A549 (cell line): ENCODE data around the gene DDX27. TPM values are rescaled to one million over a fixed set of nuclear protein-coding genes. Genes with fewer than 3 reads are reported as not detected.

Experiments used
- ATAC-seq, 2 experiments: fragments of 200-7000 bp in 1 of 2; fragments of >200 bp in 1 of 2; cut with Nextera tagmentation in 1 of 2; cut with Tn5 transposase in 1 of 2; 3 replicates each; pipeline versions ENCODE4 v1.8.0 to v1.9.1; 2018 to 2020; ENCODE audit warnings: mild to moderate bottlenecking in 1 of 2, moderate library complexity in 1 of 2
- CTCF ChIA-PET: fragments of 300-600 bp; sonication (Branson Sonifier 250); formaldehyde crosslinking; extraction: SDS; loops from one replicate; lab custom pipeline; 2021; ENCODE audit warnings: antibody characterized with exemption, inconsistent platforms; lab: Yijun Ruan, JAX
- POLR2A ChIA-PET: fragments of 350-600 bp; formaldehyde crosslinking; extraction: SDS; loops from one replicate; lab custom pipeline; 2021; ENCODE audit warnings: antibody characterized with exemption, inconsistent platforms; lab: Yijun Ruan, JAX
- DNase-seq, 2 experiments: peaks; one replicate each; pipeline versions ENCODE4 v3.0.0 to v3.0.0-alpha.2; 2011 to 2016; ENCODE audit warnings: low read depth in 1 of 2, low spot score in 1 of 2
- FAIRE-seq: peaks from 2 replicates; lab custom pipeline; 2011; peaks lifted over from hg19 to GRCh38; lab: Jason Lieb, UNC
- H3K27ac ChIP-seq, 2 experiments: fragments of >200 bp; sonication (Bioruptor Twin); formaldehyde crosslinking; 3 replicates each; pipeline ENCODE4 v1.5.1; 2016 to 2017
- H3K4me1 ChIP-seq: fragments of >200 bp; sonication (Bioruptor Twin); formaldehyde crosslinking; 3 replicates; pipeline ENCODE4 v1.6.1; 2016
- H3K4me2 ChIP-seq: fragments of >200 bp; sonication (Bioruptor Twin); formaldehyde crosslinking; 3 replicates; pipeline ENCODE4 v1.6.1; 2016
- H3K4me3 ChIP-seq: fragments of >200 bp; sonication (Bioruptor Twin); formaldehyde crosslinking; 3 replicates; pipeline ENCODE4 v1.5.1; 2016
- H3K9me3 ChIP-seq: fragments of >200 bp; sonication (Bioruptor Twin); formaldehyde crosslinking; 3 replicates; pipeline ENCODE4 v1.6.1; 2016
- BHLHE40 ChIP-seq: IDR thresholded peaks from 2 replicates; pipeline ENCODE4 v1.6.1; 2012; ENCODE audit warnings: low read depth, low read length, inconsistent platforms
- CBX2 ChIP-seq: fragments of 200-600 bp; sonication (generic); IDR thresholded peaks from 2 replicates; pipeline ENCODE4 v1.6.1; 2016; ENCODE audit warnings: low read depth, mild to moderate bottlenecking, borderline replicate concordance
- CEBPB ChIP-seq, 2 experiments: fragments of >200 bp in 1 of 2; sonication (Bioruptor Twin) in 1 of 2; formaldehyde crosslinking in 1 of 2; IDR thresholded peaks; 2 replicates each; pipeline ENCODE4 v1.6.1; 2012 to 2016
- CHD4 ChIP-seq: fragments of 200-600 bp; sonication (generic); IDR thresholded peaks from 2 replicates; pipeline ENCODE4 v1.6.1; 2016; ENCODE audit warnings: antibody characterized with exemption, mild to moderate bottlenecking, borderline replicate concordance
- E2F6 ChIP-seq: IDR thresholded peaks from 2 replicates; pipeline ENCODE4 v1.6.1; 2012; ENCODE audit warnings: low read depth, borderline replicate concordance
- EHF ChIP-seq: fragments of 250-450 bp; sonication (Bioruptor Pico); IDR thresholded peaks from 2 replicates; pipeline ENCODE4 v1.5.0; 2020; ENCODE audit warnings: mild to moderate bottlenecking
- EHMT2 ChIP-seq: fragments of 200-600 bp; sonication (generic); IDR thresholded peaks from 2 replicates; pipeline ENCODE4 v1.6.1; 2016; ENCODE audit warnings: antibody characterized with exemption, low read depth, mild to moderate bottlenecking, moderate library complexity
- ESRRA ChIP-seq: fragments of 150-350 bp; IDR thresholded peaks from 2 replicates; pipeline ENCODE4 v1.6.1; 2014; ENCODE audit warnings: mild to moderate bottlenecking, low read length, borderline replicate concordance
- FOSB ChIP-seq: fragments of 250-450 bp; sonication (Bioruptor Pico); IDR thresholded peaks from 2 replicates; pipeline ENCODE4 v1.5.0; 2020; ENCODE audit warnings: mild to moderate bottlenecking, moderate library complexity
- FOSL2 ChIP-seq, 2 experiments: fragments of 450-650 bp in 1 of 2; fragments of >200 bp in 1 of 2; sonication (Bioruptor Twin) in 1 of 2; formaldehyde crosslinking; IDR thresholded peaks; 2 replicates each; pipeline versions ENCODE4 v1.5.0 to v1.6.1; 2016 to 2020; ENCODE audit warnings: mild to moderate bottlenecking in 1 of 2, moderate library complexity in 1 of 2
- FOXS1 ChIP-seq: fragments of 250-450 bp; sonication (Bioruptor Pico); IDR thresholded peaks from 2 replicates; pipeline ENCODE4 v1.5.0; 2020; ENCODE audit warnings: mild to moderate bottlenecking, moderate library complexity
- HDAC2 ChIP-seq: fragments of 200-600 bp; sonication (generic); IDR thresholded peaks from 2 replicates; pipeline ENCODE4 v1.6.1; 2016
- HES2 ChIP-seq: fragments of >200 bp; sonication (Bioruptor Twin); formaldehyde crosslinking; IDR thresholded peaks from 2 replicates; pipeline ENCODE4 v1.6.1; 2016
- HEYL ChIP-seq: fragments of 250-450 bp; sonication (Bioruptor Pico); IDR thresholded peaks from 2 replicates; pipeline ENCODE4 v1.8.0; 2021; ENCODE audit warnings: mild to moderate bottlenecking, moderate library complexity
- HOXA7 ChIP-seq: fragments of 250-450 bp; sonication (Bioruptor Pico); IDR thresholded peaks from 2 replicates; pipeline ENCODE4 v1.5.0; 2020; ENCODE audit warnings: mild to moderate bottlenecking, moderate library complexity
- HOXB13 ChIP-seq: fragments of 250-450 bp; sonication (Bioruptor Pico); IDR thresholded peaks from 2 replicates; pipeline ENCODE4 v1.5.0; 2020; ENCODE audit warnings: low read depth, mild to moderate bottlenecking, moderate library complexity
- KDM5A ChIP-seq: fragments of 200-600 bp; sonication (generic); IDR thresholded peaks from 2 replicates; pipeline ENCODE4 v1.6.1; 2016; ENCODE audit warnings: antibody characterized with exemption, mild to moderate bottlenecking
- MAFK ChIP-seq: fragments of 450-650 bp; IDR thresholded peaks from 2 replicates; pipeline ENCODE4 v1.6.1; 2014; ENCODE audit not compliant: partially characterized antibody
- MAX ChIP-seq: IDR thresholded peaks from 2 replicates; pipeline ENCODE4 v1.6.1; 2012
- MYC ChIP-seq: IDR thresholded peaks from 2 replicates; pipeline ENCODE4 v1.6.1; 2012; ENCODE audit warnings: mild to moderate bottlenecking, inconsistent platforms, low read length, improper control_type of control experiment, borderline replicate concordance
- NFE2L2 ChIP-seq: fragments of 150-350 bp; conservative IDR thresholded peaks from 2 replicates; pipeline ENCODE4 v1.6.1; 2014; ENCODE audit warnings: low read length
- POLR2A ChIP-seq: IDR thresholded peaks from 2 replicates; pipeline ENCODE4 v1.6.1; 2012; ENCODE audit warnings: mild to moderate bottlenecking, low read length
- POLR2AphosphoS2 ChIP-seq: conservative IDR thresholded peaks from 2 replicates; pipeline ENCODE4 v1.6.1; 2012; ENCODE audit warnings: low read length, improper control_type of control experiment, inconsistent platforms
- RAD21 ChIP-seq, 2 experiments: fragments of >200 bp in 1 of 2; sonication (Bioruptor Twin) in 1 of 2; formaldehyde crosslinking in 1 of 2; IDR thresholded peaks in 1 of 2; conservative IDR thresholded peaks in 1 of 2; 2 replicates in 1 of 2; 3 replicates in 1 of 2; pipeline ENCODE4 v1.6.1; 2012 to 2018; ENCODE audit warnings: inconsistent platforms in 1 of 2
- TFCP2L1 ChIP-seq: fragments of 250-450 bp; sonication (Bioruptor Pico); IDR thresholded peaks from 2 replicates; pipeline ENCODE4 v1.5.0; 2021; ENCODE audit warnings: mild to moderate bottlenecking
- TP53 ChIP-seq: fragments of 250-450 bp; sonication (Bioruptor Pico); IDR thresholded peaks from 2 replicates; pipeline ENCODE4 v1.5.0; 2021; ENCODE audit warnings: mild to moderate bottlenecking, moderate library complexity
- ZNF302 ChIP-seq: fragments of 250-450 bp; sonication (Bioruptor Pico); IDR thresholded peaks from 2 replicates; pipeline ENCODE4 v1.9.0; 2021; ENCODE audit warnings: inconsistent platforms, mild to moderate bottlenecking, moderate library complexity
- WGBS: methylation state at CpG from one replicate; pipeline ENCODE4 v1.1.6; 2017; ENCODE audit errors: missing lambda C conversion rate; 5-methylcytosine and 5-hydroxymethylcytosine counted together
- polyA plus RNA-seq, 4 experiments: library from polyadenylated mRNA; depleted of rRNA in 3 of 4; stranded (reverse); fragments of >200 nt; fragmentation: RNase III in 1 of 4; extraction: RNeasy Plus Mini Kit Qiagen cat#74134 plus additional on column Dnase treatment in 1 of 4; gene quantifications; 2 replicates in 3 of 4; 3 replicates in 1 of 4; pipeline ENCODE4 v1.2.3, GENCODE V29; 2011 to 2017
- TF ChIP-seq, protein P1 (sequence below): fragments of 200-600 bp; sonication (generic); IDR thresholded peaks from 2 replicates; pipeline ENCODE4 v1.6.1; 2016; ENCODE audit warnings: antibody characterized with exemption, mild to moderate bottlenecking, moderate library complexity
- TF ChIP-seq, protein P2 (sequence below): fragments of >200 bp; sonication (Bioruptor Twin); formaldehyde crosslinking; IDR thresholded peaks from 3 replicates; pipeline ENCODE4 v1.6.1; 2016

DDX27 gene
- polyA plus RNA-seq, 2 of the 4 experiments (the other 2 are of a cell fraction) = 69.3 TPM

- Histone ChIP-seq H3K4me3 (no peak overlapping the region), H3K27ac (0 out of 6 replicates have a peak overlapping the region, but pooled peaks of 1 of the 2 experiments have one; percentile 14), H3K9me3 (peaks cover 9% of the 10 kb centered on the region; the same call in 2 of the 3 replicates)
- peak; percentile 85; the same call in 1 of the 2 replicates for TF ChIP-seq POLR2AphosphoS2
- TF ChIP-seq BHLHE40 = no peak
- peak; percentile 38; the same call in 1 of the 2 replicates for TF ChIP-seq TFCP2L1 (CRISPR knock-in tag)
- TF ChIP-seq, protein P1, sequence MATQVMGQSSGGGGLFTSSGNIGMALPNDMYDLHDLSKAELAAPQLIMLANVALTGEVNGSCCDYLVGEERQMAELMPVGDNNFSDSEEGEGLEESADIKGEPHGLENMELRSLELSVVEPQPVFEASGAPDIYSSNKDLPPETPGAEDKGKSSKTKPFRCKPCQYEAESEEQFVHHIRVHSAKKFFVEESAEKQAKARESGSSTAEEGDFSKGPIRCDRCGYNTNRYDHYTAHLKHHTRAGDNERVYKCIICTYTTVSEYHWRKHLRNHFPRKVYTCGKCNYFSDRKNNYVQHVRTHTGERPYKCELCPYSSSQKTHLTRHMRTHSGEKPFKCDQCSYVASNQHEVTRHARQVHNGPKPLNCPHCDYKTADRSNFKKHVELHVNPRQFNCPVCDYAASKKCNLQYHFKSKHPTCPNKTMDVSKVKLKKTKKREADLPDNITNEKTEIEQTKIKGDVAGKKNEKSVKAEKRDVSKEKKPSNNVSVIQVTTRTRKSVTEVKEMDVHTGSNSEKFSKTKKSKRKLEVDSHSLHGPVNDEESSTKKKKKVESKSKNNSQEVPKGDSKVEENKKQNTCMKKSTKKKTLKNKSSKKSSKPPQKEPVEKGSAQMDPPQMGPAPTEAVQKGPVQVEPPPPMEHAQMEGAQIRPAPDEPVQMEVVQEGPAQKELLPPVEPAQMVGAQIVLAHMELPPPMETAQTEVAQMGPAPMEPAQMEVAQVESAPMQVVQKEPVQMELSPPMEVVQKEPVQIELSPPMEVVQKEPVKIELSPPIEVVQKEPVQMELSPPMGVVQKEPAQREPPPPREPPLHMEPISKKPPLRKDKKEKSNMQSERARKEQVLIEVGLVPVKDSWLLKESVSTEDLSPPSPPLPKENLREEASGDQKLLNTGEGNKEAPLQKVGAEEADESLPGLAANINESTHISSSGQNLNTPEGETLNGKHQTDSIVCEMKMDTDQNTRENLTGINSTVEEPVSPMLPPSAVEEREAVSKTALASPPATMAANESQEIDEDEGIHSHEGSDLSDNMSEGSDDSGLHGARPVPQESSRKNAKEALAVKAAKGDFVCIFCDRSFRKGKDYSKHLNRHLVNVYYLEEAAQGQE = peak; percentile 25; the same call in 1 of the 2 replicates
- peak; percentile 80; the same call in 1 of the 2 replicates for TF ChIP-seq TP53
- TF ChIP-seq FOSB (CRISPR knock-in tag) = peak; percentile 15; the same call in 1 of the 2 replicates
- TF ChIP-seq, protein P2, sequence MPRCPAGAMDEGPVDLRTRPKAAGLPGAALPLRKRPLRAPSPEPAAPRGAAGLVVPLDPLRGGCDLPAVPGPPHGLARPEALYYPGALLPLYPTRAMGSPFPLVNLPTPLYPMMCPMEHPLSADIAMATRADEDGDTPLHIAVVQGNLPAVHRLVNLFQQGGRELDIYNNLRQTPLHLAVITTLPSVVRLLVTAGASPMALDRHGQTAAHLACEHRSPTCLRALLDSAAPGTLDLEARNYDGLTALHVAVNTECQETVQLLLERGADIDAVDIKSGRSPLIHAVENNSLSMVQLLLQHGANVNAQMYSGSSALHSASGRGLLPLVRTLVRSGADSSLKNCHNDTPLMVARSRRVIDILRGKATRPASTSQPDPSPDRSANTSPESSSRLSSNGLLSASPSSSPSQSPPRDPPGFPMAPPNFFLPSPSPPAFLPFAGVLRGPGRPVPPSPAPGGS = 0 out of 3 replicates have a peak, but pooled peaks have one; percentile 31
- TF ChIP-seq ESRRA = no peak
- TF ChIP-seq, all 56 proteins: peak for 6
- DNase-seq (no peak), ATAC-seq (no peak), FAIRE-seq (no peak)
- H3K4me2 ChIP-seq = peak overlapping the region; percentile 97
- WGBS = 87% methylated on average over 2 of the region's 2 CpGs
- peaks cover 63% of the 10 kb centered on the region for H3K4me1 ChIP-seq
- ChIA-PET CTCF (interaction anchor here (0.6 to 1.1 kb wide), 4 partner anchors 8 to 155 kb away, joined by 3 read pairs; no protein-coding TSS in a partner anchor), POLR2A (interaction anchor here (1.0 to 3.2 kb wide), 3 partner anchors 10 to 33 kb away, joined by 3 to 26 read pairs (median 6); partner anchors contain the start of gene ZNFX1)
These were observed 69.1 kb downstream of the DDX27 start for GRCh38 chr20:49288250-49288751.

GRCh38 chr20:49288784-49289696 lies 69.8 kb downstream of the DDX27 start:
- ATAC-seq = no peak; a peak in 1 of 6 replicates
- 86% methylated on average over 10 of the region's 10 CpGs for WGBS
- peak overlapping the region; percentile 97; the same call in 2 of the 3 replicates for H3K4me2 ChIP-seq
- peaks cover 9% of the 10 kb centered on the region; the same call in 2 of the 3 replicates for H3K9me3 ChIP-seq
- no peak for DNase-seq
- peaks cover 55% of the 10 kb centered on the region for H3K4me1 ChIP-seq
- H3K4me3 ChIP-seq = no peak overlapping the region
- H3K27ac ChIP-seq = no peak overlapping the region
- no peak for FAIRE-seq
- ChIA-PET POLR2A (interaction anchor here (1.0 to 3.2 kb wide), 6 partner anchors 9 to 31 kb away, joined by 3 to 26 read pairs (median 6); partner anchors contain the start of gene ZNFX1), CTCF (interaction anchor here (0.8 to 1.1 kb wide), 3 partner anchors 9 to 34 kb away, joined by 3 to 4 read pairs (median 3); no protein-coding TSS in a partner anchor)
- TF ChIP-seq RAD21 (conservative IDR thresholded peaks at IDR 0.05 in 1 of 2, IDR thresholded peaks at IDR 0.05 in 1 of 2) (no peak), EHMT2 (no peak), FOSL2 (IDR thresholded peaks at IDR 0.05) (no peak), FOSL2 (CRISPR knock-in tag; IDR thresholded peaks at IDR 0.05) (no peak), EHF (CRISPR knock-in tag) (no peak), E2F6 (no peak), POLR2A (no peak), HDAC2 (no peak), BHLHE40 (no peak), HES2 (no peak), CHD4 (no peak), MAFK (no peak), FOXS1 (no peak), MAX (no peak), CBX2 (no peak), CEBPB (IDR thresholded peaks at IDR 0.05) (no peak), HOXB13 (0 out of 2 replicates have a peak, but pooled peaks have one; percentile 29), MYC (no peak), NFE2L2 (0 out of 2 replicates have a peak, but pooled peaks have one; percentile 0), HEYL (CRISPR knock-in tag) (no peak), HOXA7 (CRISPR knock-in tag) (peak; percentile 97), ESRRA (no peak), KDM5A (no peak), ZNF302 (no peak)
